Subcutaneous adipose tissue (tissue), 4 donors: ENCODE results near the gene SPARC. TPM values are rescaled to one million over a fixed set of nuclear protein-coding genes. Genes with fewer than 3 reads are reported as not detected.

Experiments used
- total RNA-seq, 4 donors: library from RNA; depleted of rRNA; stranded (reverse); fragments of >200 nt; gene quantifications; one replicate each; pipeline ENCODE4 v1.1.0, GENCODE V29; 2016
- TF ChIP-seq, protein P1 (sequence below): fragments of 450-650 bp; IDR thresholded peaks from one replicate; pipeline ENCODE4 v1.5.1; 2016; ENCODE audit warnings: low read depth, mild to moderate bottlenecking, control low read depth, antibody characterized with exemption, moderate library complexity

SPARC gene
- total RNA-seq, 4 donors from 2014 or later, result 792 to 1,545 (median 1,187) TPM

DNA sequence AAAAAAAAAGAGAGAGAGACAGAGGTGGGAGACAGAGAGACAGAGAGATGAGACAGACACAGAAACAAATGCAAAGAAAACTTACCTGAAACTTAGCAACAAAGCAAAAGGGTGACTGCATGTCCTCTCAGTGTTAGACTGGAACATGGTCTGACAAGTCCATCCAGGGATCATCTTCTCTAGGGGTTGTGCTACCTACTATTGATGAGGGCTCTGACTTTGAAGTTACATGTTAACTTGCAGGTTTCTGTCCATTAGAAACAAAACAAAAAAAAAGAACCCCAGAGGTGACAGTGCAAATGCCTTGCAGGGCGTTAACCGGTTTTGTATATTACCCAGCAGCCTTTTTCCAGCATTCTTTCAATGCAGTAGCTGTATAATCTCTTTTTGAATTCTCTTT is 13.6 kb upstream of the SPARC start:
- TF ChIP-seq, protein P1, sequence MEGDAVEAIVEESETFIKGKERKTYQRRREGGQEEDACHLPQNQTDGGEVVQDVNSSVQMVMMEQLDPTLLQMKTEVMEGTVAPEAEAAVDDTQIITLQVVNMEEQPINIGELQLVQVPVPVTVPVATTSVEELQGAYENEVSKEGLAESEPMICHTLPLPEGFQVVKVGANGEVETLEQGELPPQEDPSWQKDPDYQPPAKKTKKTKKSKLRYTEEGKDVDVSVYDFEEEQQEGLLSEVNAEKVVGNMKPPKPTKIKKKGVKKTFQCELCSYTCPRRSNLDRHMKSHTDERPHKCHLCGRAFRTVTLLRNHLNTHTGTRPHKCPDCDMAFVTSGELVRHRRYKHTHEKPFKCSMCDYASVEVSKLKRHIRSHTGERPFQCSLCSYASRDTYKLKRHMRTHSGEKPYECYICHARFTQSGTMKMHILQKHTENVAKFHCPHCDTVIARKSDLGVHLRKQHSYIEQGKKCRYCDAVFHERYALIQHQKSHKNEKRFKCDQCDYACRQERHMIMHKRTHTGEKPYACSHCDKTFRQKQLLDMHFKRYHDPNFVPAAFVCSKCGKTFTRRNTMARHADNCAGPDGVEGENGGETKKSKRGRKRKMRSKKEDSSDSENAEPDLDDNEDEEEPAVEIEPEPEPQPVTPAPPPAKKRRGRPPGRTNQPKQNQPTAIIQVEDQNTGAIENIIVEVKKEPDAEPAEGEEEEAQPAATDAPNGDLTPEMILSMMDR, result no peak

DNA sequence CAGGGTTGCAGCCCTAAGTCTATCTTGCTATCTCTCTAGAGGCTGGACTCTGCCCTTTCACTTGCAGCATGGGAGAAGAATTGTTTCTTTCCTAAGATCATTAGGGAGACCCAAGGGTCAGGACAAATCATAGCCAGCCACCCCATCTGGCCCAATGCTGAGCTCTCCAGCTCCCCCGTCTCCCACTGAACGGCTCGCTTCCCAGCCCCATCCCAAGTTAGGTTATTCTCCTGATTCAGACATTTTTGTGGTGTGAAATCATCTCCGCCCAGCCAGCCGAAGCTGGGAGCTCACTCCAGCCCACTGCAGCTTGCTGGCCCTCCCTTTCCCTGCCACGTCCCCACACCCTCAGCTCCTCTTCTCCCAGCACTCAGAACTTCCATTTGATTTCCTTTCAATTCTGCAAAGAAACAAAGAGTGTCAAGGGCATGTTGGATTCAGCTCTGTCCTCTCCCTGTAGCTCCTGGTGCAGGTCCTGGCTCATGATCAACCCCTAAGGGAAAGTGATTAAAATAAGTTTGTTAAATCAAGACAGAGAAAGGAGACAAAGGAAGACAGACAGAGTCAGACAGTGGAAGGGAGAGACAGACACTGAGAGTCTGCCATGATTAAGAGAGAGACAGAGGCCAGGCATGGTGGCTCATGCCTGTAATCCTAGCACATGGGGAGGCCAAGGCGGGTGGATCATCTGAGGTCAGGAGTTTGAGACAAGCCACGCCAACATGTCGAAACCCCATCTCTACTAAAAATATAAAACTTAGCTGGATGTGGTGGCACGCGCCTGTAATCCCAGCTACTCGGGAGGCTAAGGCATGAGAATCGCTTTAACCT is 12.6 kb upstream of the SPARC start:
- TF ChIP-seq, protein P1, result no peak

DNA sequence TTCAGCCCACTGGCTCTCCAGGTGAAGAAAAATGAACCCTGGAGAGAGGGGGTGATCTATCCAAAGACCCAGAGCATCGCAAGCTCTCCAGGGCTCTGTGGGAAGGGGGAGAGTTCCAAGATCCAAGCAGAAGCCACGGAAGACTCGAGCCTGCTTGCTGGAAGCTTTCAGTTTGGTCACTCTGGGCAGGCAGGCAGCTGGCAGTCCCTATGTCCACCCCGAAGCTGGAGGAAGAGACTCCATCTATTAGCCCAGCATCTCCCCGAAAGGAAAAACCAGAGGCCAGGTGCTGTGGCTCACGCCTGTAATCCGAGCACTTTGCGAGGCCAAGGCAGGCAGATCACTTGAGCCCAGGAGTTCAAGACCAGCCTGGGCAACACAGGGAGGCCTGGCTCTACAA is 10.7 kb upstream of the SPARC start:
- TF ChIP-seq, protein P1, result no peak

DNA sequence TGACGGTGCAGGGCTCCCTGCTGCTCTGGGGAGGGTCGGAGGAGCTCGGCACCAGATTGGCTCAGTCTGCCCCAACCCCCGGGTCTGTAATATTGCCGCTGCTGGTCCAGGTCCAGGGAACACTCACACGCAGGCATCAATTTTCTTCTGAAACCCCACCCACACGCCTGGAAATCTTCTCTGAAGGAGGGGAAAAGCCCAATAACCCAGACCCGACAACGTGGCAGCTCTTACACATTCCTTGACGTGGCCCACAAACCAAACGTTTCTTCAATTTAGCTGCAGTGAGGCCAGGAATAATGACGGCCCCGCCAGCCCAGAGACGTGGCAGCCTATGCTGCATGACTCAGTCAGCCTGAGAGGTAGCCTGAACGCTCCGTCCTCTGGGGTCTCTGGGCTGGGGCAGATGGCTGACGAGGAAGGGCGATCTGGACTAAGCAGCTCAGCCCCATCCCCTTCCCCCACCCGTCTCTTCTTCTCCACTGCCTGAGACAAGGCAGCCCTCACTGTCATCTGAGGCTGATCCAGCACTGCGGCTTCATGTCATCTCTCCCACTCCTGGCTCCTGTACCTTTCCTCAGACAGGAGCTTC is 9.9 kb upstream of the SPARC start:
- TF ChIP-seq, protein P1, result no peak

DNA sequence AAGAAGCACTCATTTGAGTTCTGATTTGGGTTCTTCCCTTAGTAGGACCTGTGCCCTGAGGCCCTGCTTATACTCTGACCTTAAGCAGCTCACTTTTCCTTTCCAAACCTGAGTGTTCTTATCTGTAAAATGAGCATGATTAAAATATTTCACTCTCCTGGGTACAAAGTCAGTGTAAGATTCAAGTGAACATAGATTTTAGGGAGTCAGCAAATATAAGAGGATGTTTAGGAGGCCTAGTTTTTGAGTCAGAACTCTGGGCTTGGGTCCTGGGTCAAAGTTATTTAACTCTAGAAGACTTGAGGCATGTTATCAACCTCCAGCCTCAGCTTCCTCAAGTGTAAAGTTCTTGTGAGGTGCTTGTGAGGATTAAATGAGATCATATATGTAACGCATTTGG is 8.7 kb upstream of the SPARC start:
- TF ChIP-seq, protein P1, result no peak

DNA sequence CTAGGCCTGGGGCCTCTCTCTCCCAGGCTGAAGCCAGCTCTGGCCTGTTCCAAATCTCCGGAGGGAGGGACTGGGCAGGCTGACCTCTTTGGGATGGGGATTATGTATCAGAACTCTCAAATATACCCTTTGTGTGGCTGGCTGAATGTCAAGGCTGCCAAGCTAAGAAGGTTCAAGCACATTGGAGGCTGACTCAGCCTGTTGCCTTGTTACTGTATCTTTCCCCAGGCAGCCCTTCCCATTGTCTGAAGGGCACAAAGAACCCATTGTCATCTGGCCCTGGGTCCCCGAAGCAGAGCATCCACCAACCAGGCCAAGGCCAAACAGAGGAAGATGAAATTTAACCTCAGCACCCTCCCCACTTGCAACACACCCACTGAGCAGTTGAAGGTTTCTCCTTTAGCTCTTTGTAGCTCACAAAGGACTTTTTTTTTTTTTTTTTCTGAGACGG is 7.3 kb upstream of the SPARC start:
- TF ChIP-seq, protein P1, result no peak

DNA sequence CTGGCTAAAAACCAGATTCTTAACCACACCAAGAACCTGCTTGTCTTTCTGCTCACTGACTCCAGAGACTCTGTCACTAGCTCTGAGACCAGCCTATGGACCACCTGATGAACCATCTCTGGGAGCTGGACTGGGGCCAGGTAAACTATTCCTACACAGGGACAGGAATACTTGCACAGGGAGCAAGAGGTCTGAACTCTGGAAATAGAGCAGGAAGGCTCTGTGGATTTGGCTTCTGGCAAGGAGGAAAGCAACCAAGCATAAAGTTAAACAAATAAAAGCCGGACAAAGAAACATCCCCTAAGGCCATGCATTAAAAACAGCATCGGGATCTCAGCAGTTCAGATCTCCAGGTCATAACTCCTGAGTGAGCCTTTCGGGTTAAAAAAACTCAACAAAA is 5.6 kb upstream of the SPARC start:
- TF ChIP-seq, protein P1, result no peak
